NOMO-1 (cell line): ENCODE measurements around the gene SGCA.

ENCODE experiments used
- DNase-seq, 2 experiments: peaks; one replicate each; lab custom pipeline; 2025; ENCODE audit not compliant: unreplicated experiment in 2 of 2; lab: John Stamatoyannopoulos, UW

The SGCA gene

GRCh38 chr17:50191359-50192143 is 25.7 kb downstream of the SGCA start:
- no peak for DNase-seq

DNA sequence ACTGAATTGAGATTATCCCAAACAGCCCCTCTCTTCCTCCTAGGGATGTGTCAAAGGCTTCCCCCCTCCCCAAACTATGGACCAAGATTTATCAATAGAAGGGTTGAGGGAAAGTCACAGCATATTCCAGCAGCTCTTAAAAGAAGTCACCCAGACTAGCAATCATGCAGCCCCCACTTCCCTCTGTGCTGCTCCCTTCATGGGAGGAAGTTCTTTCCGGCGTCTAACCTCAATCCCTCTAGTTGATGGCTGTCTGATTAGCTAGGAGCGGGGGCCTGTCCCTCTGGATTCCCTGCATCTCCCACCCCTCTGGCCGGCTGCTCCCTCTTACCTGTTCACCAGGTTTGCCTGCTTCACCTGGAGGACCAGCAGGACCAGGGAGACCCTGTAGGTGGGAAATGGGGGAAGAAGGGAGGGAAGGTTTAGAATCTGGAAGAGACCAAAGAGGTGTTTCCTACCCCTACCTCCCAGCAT is 26.4 kb downstream of the SGCA start:
- DNase-seq: no peak

DNA sequence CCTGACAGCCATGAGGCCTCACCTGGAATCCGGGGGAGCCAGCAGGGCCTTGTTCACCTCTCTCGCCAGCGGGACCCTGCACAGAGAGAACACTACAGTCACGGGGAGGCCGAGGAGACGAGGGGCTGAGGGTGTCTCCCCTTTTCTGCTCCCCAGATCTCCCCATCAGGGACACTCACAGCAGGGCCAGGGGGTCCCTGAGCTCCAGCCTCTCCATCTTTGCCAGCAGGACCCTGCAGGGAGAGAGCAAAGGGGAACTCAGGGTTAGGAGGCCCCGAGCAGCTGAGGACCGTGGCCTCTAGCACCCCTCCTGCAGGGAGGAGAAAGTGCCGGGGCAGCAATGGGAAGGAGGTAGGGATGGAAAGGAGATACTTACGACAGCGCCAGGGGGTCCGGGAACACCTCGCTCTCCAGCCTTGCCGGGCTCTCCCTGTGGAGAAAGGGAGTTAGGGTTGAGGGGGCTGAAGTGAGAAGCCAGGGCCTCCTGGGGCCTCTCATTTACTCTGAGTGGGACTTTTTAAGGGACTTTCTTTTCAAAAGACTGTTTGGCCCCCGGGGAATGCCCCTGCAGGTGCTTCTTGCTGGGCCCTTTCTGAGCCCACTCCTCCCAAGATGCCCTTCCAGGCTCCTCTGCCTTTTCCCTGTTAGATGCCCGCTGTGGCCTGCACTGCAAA is 26.9 kb downstream of the SGCA start:
- no peak for DNase-seq

DNA sequence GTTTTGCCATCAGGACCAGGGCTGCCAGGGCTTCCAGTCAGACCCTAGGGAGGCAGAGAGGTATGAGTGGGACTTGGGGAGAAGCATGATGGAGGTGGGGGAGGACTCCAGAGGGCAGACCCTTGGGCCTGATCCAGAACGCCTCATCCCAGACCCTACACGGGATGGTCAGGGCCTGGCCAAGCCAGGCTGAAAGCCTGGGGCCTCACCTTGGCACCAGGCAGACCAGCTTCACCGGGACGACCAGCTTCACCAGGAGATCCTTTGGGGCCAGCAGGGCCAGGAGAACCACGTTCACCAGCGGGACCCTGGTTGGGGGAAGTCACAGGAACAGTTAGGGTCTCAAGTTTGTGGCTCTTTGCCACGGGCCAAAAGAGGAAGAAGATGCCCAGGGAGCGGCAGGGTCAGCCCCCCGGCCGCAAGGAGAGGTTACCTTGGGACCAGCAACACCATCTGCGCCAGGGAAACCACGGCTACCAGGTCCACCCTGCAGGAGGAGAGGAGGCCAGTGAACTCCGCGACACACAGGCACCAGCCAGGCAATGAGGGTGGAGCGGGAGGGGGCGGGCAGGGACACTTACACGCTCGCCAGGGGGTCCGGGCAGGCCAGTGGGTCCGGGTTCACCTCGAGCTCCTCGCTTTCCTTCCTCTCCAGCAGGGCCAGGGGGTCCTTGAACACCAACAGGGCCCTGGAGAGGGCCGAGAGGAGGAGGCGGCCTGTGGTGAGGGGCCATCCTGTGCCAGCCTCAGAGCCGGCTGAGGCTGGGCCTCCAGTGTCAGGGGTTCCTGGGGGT is 28.5 kb downstream of the SGCA start:
- no peak for DNase-seq

- no peak for DNase-seq
These were observed 29.4 kb downstream of the SGCA start for GRCh38 chr17:50194934-50195865.

GRCh38 chr17:50196036-50196435 is 30.2 kb downstream of the SGCA start:
- no peak for DNase-seq

GRCh38 chr17:50196826-50197225 is 31.0 kb downstream of the SGCA start:
- DNase-seq: no peak

GRCh38 chr17:50198026-50198669 is 32.3 kb downstream of the SGCA start:
- DNase-seq: peak; percentile 25 to 59

DNA sequence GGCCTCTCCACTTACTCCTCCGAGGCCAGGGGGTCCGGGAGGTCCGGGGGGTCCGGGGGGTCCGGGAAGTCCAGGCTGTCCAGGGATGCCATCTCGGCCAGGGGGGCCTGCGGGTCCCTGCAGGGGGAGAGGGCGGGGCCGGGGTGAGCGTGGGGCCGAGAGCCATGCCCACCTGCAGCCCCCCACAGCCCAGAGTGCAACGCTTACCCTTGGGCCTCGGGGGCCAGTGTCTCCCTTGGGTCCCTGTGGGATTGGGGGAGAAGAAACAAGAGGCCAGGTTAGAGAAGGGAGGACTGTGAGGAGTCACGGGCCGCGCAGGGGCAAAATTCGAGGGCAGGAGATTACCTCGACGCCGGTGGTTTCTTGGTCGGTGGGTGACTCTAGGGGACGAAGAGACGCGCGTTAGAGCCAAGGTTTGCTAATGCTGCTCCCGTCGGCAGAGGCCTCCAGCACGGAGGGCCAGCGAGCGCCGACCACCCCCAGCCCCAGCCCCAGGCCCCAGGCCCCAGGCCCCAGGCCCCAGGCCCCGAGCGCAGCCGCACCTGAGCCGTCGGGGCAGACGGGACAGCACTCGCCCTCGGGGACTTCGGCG is 33.5 kb downstream of the SGCA start:
- DNase-seq: no peak

DNA sequence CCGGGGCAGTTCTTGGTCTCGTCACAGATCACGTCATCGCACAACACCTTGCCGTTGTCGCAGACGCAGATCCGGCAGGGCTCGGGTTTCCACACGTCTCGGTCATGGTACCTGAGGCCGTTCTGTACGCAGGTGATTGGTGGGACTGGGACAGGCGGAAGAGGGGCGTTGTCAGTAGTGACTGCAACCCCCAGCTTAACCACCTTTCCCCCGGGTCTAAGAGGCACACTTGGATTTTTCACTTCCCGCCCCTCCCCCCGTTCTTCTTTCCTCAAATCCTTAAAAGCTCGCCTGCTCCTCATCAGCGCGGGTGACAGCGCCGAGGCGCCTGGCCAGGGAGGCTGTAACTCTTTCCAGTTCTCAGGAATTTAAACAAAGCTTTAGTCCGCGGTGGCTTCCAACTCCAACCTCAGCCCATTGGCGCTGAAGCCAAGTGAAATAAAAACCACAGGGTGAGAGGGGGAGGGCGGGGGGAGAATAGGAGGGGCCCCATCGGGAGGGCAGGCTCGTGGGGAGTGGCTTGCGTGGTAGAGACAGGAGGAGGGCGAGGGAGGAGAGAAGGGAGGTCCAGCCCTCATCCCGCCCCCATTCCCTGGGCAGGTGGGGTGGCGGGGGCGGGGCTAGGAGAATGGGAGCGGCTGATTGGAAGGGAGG is 34.1 kb downstream of the SGCA start:
- peak; percentile 60 to 77 for DNase-seq

DNA sequence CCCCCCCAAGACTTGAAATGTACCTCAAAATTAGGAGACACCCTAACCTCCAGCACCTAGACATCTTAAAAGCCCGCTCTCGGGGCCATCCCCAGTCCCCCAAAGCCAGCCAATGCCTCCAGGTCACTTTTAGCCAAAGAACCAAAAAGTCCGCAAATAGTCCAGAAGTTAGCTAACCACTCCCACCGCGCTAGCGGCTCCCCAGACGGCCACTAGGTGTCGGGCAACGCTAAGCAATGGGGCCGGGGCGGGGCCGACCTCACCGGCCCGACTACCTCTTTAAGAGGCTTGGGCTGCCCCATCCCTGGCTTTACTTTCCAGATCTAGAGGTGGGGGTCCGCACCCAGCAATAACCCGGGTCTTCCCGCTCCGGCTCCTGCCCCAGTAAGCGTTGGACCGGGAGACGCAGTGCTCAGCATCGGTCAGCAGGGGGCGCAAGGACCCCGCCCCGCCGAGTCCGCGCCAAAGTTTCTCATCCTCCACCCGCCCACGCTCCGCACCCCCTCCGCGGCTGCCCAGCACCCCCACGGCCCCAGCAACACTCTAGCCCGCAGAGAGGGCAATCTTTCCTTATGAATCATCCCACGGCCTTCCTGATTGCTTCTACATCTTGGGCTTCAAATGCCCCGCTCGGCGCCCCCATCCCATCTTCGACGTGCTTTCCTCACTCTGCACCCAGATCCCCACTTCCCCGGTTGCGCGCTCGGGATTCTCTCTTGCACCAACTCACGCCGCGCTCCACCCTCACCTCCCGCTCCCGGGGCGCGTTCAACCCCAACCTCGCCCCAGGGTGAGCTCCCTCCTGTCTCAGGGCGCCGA is 34.9 kb downstream of the SGCA start:
- peak; percentile 81 to 86 for DNase-seq

DNA sequence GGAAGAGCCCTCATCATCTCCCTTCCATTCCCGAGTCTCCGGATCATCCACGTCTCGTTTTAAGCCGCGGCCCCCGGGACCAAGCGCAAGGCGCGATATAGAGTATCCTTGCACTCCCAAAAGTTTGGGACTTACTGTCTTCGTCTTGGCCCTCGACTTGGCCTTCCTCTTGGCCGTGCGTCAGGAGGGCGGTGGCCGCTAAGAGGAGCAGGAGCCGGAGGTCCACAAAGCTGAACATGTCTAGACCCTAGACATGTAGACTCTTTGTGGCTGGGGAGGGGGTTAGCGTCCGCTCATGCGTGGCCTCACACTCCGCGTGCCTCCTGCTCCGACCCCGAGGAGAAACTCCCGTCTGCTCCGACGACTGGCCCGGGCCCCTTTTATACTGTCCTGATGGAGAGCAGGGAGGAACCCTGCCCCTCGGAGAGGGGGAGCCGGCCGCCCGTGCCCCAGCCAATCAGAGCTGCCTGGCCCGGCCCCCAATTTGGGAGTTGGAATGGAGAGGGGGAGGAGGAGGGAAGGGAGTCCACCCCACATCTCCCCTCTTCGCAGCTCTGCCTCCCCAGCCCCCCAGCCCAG is 35.6 kb downstream of the SGCA start, which contains the start of gene COL1A1:
Gene COL1A1, minus strand, starts transcription at position 356 of the 579 bp plus-strand sequence. Its CDS starts 118 bp downstream, at position 238.
- no peak for DNase-seq

- no peak for DNase-seq
These were observed 37.3 kb downstream of the SGCA start for GRCh38 chr17:50203086-50203485.

DNA sequence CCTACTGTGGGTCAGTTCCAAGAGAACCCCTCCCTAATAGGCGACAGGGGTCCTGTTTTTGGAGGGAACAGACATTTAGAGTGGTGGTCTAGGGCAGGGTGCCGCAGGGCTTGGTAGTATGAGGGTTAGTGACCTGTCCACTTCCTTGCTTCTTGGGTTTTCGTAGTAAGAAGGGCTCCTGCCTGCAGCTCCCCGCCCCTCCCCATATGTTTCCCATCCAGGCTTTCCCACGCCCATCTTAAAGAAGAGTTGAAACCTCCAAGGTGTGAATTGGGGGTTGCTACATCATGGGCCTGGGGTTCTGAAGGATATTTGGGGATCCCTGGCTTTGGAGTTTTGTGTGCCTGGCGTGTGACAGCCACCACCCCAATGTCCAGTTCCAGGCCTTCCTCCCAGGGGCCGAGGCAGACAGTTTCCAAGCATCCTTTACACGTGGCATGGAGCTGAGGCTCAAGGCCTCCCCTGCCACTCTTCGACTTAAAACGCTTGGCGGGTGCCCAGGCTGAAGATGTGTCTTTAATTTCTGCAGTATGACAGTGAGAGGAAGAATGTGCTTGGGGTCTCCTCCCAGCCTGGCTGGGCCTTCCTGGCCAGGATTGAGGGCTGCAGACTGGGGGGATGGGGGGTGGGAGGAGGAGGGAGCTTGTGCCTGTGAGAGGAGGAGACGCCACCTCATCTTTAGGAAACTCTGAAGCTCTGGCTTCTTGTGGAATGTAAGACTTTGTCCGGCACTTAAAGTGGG is 38.0 kb downstream of the SGCA start:
- DNase-seq: no peak

GRCh38 chr17:50204431-50204830 is 38.6 kb downstream of the SGCA start:
- DNase-seq: no peak

GRCh38 chr17:50205111-50205962 is 39.5 kb downstream of the SGCA start:
- no peak for DNase-seq
